Esophagus muscularis mucosa (tissue), 4 donors: ENCODE measurements around the gene ADA. TPM values are rescaled to one million over a fixed set of nuclear protein-coding genes. Genes with fewer than 3 reads are reported as not detected.
A peak's percentile ranks its signal among the peaks of the same experiment; 100 is the strongest.

Experiments
- DNase-seq: peaks from one replicate; pipeline ENCODE4 v3.0.0-alpha.2; 2017; ENCODE audit errors: extremely low spot score
- H3K27ac ChIP-seq, 4 donors: fragments of 200-600 bp; sonication (generic); replicated peaks in 1 of 4; 1 replicate in 3 of 4; 2 replicates in 1 of 4; pipeline ENCODE4 v1.5.1; 2016 to 2019; ENCODE audit warnings: mild to moderate bottlenecking in 1 of 4
- H3K27me3 ChIP-seq, 4 donors: fragments of 200-600 bp; sonication (generic); one replicate each; pipeline versions ENCODE4 v1.5.1 to v1.6.0; 2016 to 2019
- H3K36me3 ChIP-seq, 4 donors: fragments of 200-600 bp; sonication (generic); one replicate each; pipeline ENCODE4 v1.5.1; 2016 to 2019
- H3K4me1 ChIP-seq, 4 donors: fragments of 200-600 bp; sonication (generic); one replicate each; pipeline ENCODE4 v1.5.1; 2016 to 2019
- H3K4me3 ChIP-seq, 4 donors: fragments of 200-600 bp; sonication (generic); 1 replicate in 2 of 4; 2 replicates in 2 of 4; pipeline ENCODE4 v1.5.1; 2016 to 2019; ENCODE audit warnings: mild to moderate bottlenecking in 4 of 4, moderate library complexity in 1 of 4
- H3K9me3 ChIP-seq, 4 donors: fragments of 200-600 bp; sonication (generic); 1 replicate in 3 of 4; 2 replicates in 1 of 4; pipeline ENCODE4 v1.5.1; 2016 to 2019
- EP300 ChIP-seq: sonication (generic); formaldehyde crosslinking; IDR thresholded peaks from one replicate; pipeline ENCODE4 v1.6.1; 2017; ENCODE audit warnings: antibody characterized with exemption
- POLR2A ChIP-seq: fragments of 450-650 bp; IDR thresholded peaks from one replicate; pipeline ENCODE4 v1.6.1; 2017; ENCODE audit warnings: antibody characterized with exemption, moderate library complexity, mild to moderate bottlenecking, low read depth
- POLR2AphosphoS5 ChIP-seq, 2 donors: sonication (generic); formaldehyde crosslinking; IDR thresholded peaks; one replicate each; pipeline ENCODE4 v1.6.1; 2017; ENCODE audit warnings: antibody characterized with exemption in 2 of 2
- WGBS: methylation state at CpG from one replicate; pipeline ENCODE4 v1.1.5; 2018; 5-methylcytosine and 5-hydroxymethylcytosine counted together
- intact Hi-C: fragments of 100-400 bp; cut with DNase I; formaldehyde crosslinking; loops from one replicate; pipeline ENCODE4 v1.15.1; 2023
- total RNA-seq, 4 donors: library from RNA; depleted of rRNA; stranded (reverse); fragments of >200 nt; gene quantifications; one replicate each; pipeline versions ENCODE4 v1.1.0 to v1.2.1, GENCODE V29; 2016
- TF ChIP-seq, protein P1 (sequence below), 3 experiments: fragments of 200-600 bp in 2 of 3; fragments of 450-650 bp in 1 of 3; sonication (generic) in 2 of 3; IDR thresholded peaks; one replicate each; pipeline ENCODE4 v1.5.1; 2017 to 2019; ENCODE audit warnings: antibody characterized with exemption in 3 of 3, mild to moderate bottlenecking in 2 of 3, moderate library complexity in 1 of 3

Gene ADA
- total RNA-seq, 4 donors from 2014 or later, result 9.6 to 18.4 (median 13.4) TPM

DNA sequence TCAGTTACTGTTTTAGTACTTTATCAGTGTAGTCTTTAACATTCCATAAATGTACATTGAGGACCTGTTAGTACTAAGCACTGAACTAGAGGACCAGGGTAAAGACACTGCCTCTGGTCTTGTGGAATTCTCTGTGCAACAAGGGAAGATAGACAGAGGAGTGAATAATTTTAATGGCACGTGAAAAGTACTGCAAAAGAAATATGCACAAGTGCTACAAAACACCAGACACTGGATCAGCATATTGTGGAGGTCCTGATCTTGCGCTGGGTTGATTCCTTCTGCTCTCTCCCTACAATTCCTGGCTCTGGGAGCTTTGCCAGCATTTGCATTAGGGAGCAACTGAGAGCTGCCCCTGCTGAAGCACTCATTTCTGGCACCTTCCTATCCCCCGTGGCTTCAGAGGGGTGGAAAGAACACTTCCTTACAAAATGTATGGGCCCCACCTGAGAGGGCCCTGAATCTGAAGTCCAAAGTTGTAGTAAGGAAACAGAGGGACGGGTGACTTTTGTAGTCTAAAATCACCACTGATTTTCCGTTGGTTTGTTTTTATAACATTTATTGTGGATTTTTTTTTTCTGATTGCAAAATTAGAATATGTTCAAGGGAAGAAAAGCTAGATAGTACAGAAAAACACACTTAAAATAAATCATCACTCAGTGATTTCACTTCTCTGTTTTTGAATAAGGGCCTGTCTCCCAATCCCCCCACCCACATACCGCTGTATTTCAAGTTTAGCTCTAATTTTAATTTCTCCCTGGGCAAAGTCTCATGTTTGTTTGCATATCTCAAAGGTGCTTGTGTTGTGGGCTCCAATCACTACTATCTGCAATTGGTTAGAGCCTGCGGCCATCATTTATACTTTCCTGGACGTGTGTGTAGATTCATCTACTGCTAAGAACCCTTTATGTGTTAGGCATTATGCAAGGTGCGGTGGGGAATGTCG is 64.2 kb downstream of the ADA start:
- Histone ChIP-seq H3K4me1 (peaks cover 37 to 95% (median 82%) of the 10 kb centered on the region in 4 donors), H3K4me3 (peak overlapping the region in 3 of 4 donors; percentile 4 to 24 (median 6)), H3K9me3 (peaks cover 0 to 3% (median 0%) of the 10 kb centered on the region in 4 donors), H3K36me3 (peaks cover 11 to 29% (median 24%) of the 10 kb centered on the region in 4 donors), H3K27ac (peak overlapping the region; percentile 84 to 89 (median 87)), H3K27me3 (no peaks in the 10 kb centered on the region)
- WGBS, result 68% methylated on average over 9 of the region's 10 CpGs
- intact Hi-C loops, result no loop called here
- DNase-seq, result no peak
- no peak for TF ChIP-seq POLR2A
- peak in 1 of 2 donors; percentile 31 for TF ChIP-seq POLR2AphosphoS5 (IDR thresholded peaks at IDR 0.05)

DNA sequence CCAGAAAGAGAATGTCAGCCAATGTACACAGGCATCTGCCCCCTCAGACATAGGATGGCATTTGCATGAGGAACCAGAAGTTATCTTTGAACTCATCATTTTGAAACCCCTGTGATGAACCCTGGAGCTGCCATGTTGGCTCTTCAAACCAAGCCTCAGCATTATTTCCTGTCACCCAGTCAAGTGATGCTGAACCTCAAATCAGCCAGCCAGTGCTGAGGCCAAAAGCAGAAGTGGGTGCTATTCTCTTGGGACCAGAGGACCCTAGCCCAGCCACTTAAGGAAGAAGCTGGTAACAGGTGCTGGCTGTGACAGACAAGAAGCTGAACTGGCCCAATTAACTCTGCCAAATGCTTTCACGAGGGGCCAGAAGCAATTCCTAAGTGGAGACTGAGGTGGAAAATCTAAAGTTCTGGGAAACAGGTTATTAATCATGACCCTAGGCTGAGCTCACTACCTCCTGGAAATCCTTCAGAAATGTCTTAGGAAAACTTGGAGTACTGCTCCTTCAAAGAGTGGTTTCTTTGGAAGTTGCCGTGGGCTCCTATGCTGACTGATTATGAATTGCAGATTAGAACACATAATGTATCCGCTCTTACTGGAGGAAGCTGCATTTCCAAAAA is 65.1 kb downstream of the ADA start:
- Histone ChIP-seq H3K4me1 (peaks cover 45 to 95% (median 83%) of the 10 kb centered on the region in 4 donors), H3K9me3 (peaks cover 0 to 3% (median 0%) of the 10 kb centered on the region in 4 donors), H3K27me3 (no peaks in the 10 kb centered on the region), H3K36me3 (peaks cover 11 to 20% (median 16%) of the 10 kb centered on the region in 4 donors), H3K27ac (peak overlapping the region; percentile 84 to 89 (median 87)), H3K4me3 (peak overlapping the region in 2 of 4 donors; percentile 4 to 24)
- 67% methylated on average over 2 of the region's 3 CpGs for WGBS
- intact Hi-C loops, result no loop called here
- no peak for DNase-seq
- TF ChIP-seq EP300 (no peak), POLR2A (no peak), POLR2AphosphoS5 (IDR thresholded peaks at IDR 0.05) (no peak)
- TF ChIP-seq, protein P1, sequence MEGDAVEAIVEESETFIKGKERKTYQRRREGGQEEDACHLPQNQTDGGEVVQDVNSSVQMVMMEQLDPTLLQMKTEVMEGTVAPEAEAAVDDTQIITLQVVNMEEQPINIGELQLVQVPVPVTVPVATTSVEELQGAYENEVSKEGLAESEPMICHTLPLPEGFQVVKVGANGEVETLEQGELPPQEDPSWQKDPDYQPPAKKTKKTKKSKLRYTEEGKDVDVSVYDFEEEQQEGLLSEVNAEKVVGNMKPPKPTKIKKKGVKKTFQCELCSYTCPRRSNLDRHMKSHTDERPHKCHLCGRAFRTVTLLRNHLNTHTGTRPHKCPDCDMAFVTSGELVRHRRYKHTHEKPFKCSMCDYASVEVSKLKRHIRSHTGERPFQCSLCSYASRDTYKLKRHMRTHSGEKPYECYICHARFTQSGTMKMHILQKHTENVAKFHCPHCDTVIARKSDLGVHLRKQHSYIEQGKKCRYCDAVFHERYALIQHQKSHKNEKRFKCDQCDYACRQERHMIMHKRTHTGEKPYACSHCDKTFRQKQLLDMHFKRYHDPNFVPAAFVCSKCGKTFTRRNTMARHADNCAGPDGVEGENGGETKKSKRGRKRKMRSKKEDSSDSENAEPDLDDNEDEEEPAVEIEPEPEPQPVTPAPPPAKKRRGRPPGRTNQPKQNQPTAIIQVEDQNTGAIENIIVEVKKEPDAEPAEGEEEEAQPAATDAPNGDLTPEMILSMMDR (IDR thresholded peaks at IDR 0.05), result no peak

DNA sequence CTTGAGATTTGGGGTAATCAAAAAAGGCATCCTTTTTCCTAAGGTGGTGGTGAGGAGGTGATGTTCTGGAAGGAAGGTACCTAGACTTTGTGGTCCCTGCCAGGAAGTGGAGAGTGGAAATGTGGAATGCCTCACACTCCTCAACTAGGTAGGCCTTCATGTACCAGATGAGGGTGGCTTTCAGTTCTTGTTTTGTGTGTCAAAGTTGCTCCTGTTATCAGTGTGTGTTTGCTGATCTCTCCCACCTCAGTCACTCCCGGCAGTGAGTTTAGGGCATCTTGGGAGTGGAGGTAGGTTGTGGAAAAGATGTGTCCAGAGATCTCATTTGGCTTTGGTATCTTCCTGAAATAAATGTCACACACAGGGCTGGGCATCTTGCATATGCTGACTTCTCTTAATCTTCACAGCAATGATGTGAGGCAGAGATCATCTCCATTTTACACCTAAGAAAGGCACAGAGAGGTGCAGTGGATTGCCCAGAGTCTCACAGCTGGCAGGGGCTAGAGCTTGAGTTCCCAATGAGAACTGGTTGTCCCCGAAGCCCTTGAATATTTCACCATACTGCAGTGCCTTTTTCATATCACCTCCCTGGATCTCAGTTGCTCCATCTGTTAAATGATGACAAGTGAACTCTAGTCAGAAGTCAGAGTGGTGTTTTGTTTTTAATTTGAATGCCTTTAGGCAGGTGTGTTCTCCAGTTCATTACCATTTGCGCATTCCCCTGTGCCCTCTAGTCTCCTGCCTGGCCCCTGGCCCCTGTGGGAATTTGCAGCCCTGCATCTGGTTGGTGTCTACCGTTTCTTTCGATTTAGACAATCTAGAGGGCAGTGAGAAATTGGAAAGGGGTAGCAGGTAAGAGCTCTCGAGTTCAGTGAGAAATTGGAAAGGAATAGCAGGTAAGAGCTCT is 66.2 kb downstream of the ADA start:
- Histone ChIP-seq H3K36me3 (peaks cover 0 to 9% (median 5%) of the 10 kb centered on the region in 4 donors), H3K9me3 (peaks cover 0 to 3% (median 0%) of the 10 kb centered on the region in 4 donors), H3K4me3 (peak overlapping the region; percentile 50 to 56 (median 52)), H3K4me1 (peaks cover 51 to 96% (median 89%) of the 10 kb centered on the region in 4 donors), H3K27me3 (no peaks in the 10 kb centered on the region), H3K27ac (peak overlapping the region; percentile 84 to 89 (median 87))
- 85% methylated on average over 6 of the region's 6 CpGs for WGBS
- peak in 1 of 2 donors; percentile 21 for TF ChIP-seq POLR2AphosphoS5 (IDR thresholded peaks at IDR 0.05)
- TF ChIP-seq, protein P1 (IDR thresholded peaks at IDR 0.05), result no peak
- no peak for TF ChIP-seq POLR2A
- intact Hi-C loops, result no loop called here
- DNase-seq, result no peak

DNA sequence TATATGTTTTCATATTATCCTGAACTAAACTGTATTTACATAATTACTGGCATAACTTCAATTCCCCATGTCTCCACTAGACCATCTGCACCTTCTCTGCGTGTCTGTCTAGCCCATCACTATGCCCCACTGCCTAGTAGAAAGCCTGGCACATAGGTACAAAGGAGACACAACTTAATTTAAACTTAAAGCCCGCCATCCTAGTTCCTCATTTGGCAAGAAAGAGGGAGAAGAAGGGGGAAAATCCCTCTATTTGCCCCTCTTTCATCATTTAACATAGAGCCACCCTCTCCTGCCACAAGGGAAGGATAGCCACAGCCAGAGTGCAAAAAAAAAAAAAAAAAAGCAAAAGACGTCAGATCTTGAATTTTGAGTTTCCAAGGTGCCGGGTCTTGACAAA is 67.3 kb downstream of the ADA start:
- H3K4me1 ChIP-seq, result peaks cover 63 to 96% (median 93%) of the 10 kb centered on the region in 4 donors
- intact Hi-C loops, result no loop called here
- no peaks in the 10 kb centered on the region for H3K27me3 ChIP-seq
- no peaks in the 10 kb centered on the region for H3K36me3 ChIP-seq
- 75% methylated on average over 4 of the region's 4 CpGs for WGBS
- TF ChIP-seq EP300 (no peak), POLR2AphosphoS5 (IDR thresholded peaks at IDR 0.05) (no peak)
- TF ChIP-seq, protein P1 (IDR thresholded peaks at IDR 0.05), result peak in 1 of 3 experiments; percentile 20
- peak overlapping the region; percentile 50 to 56 (median 52) for H3K4me3 ChIP-seq
- peak overlapping the region; percentile 84 to 89 (median 87) for H3K27ac ChIP-seq
- DNase-seq, result no peak
- peaks cover 0 to 3% (median 0%) of the 10 kb centered on the region in 4 donors for H3K9me3 ChIP-seq
